Measurements from ENCODE around the gene ACTL10. TPM values are rescaled to one million over a fixed set of nuclear protein-coding genes. Genes with fewer than 3 reads are reported as not detected.

The ACTL10 gene
- total RNA-seq, 1 donor from 2014 or later, result 1.7 TPM

GRCh38 chr20:33716498-33716897 lies 49.8 kb downstream of the ACTL10 start:
- H3K27me3 Mint-ChIP-seq, result no peaks in the 10 kb centered on the region
- no peak for TF ChIP-seq CTCF (conservative IDR thresholded peaks at IDR 0.05)

More at GRCh38 chr20:33716498-33716897, 49.8 kb downstream of the ACTL10 start:
- no peak for DNase-seq (ENCODE audit: extremely low spot score, unreplicated experiment)
- Mint-ChIP-seq H3K27ac (no peak overlapping the region), H3K36me3 (peaks cover 3% of the 10 kb centered on the region), H3K4me1 (ENCODE audit: unreplicated experiment) (peaks cover 10% of the 10 kb centered on the region), H3K9me3 (peaks cover 5% of the 10 kb centered on the region), H3K4me3 (no peak overlapping the region)

Other genes with a start within 250 kb of the ACTL10 start
- 7.6 and 19.5 TPM in 2 replicates for gene SNTA1, start 223.2 kb upstream of the ACTL10 start, total RNA-seq (ENCODE audit: low replicate concordance)
- gene CBFA2T2, start 176.8 kb upstream of the ACTL10 start, total RNA-seq (ENCODE audit: low replicate concordance), result 39.8 and 52.3 TPM in 2 replicates
- gene C20orf144, start 4.6 kb upstream of the ACTL10 start, total RNA-seq (ENCODE audit: low replicate concordance), result 0.29 and 0.82 TPM in 2 replicates
- 67.4 and 68.2 TPM in 2 replicates for gene NECAB3, start 7.5 kb downstream of the ACTL10 start, total RNA-seq (ENCODE audit: low replicate concordance)
- gene E2F1, start 19.4 kb downstream of the ACTL10 start, total RNA-seq (ENCODE audit: low replicate concordance), result 20.7 and 32.8 TPM in 2 replicates
- gene PXMP4, start 53.4 kb downstream of the ACTL10 start, total RNA-seq (ENCODE audit: low replicate concordance), result 10.3 and 12.2 TPM in 2 replicates
- gene ZNF341, start 65.1 kb downstream of the ACTL10 start, total RNA-seq (ENCODE audit: low replicate concordance), result 4.6 and 5.8 TPM in 2 replicates
- 111 and 170 TPM in 2 replicates for gene CHMP4B, start 144.4 kb downstream of the ACTL10 start, total RNA-seq (ENCODE audit: low replicate concordance)

Data from type B pancreatic cell (in vitro differentiated cells).